B cell (primary cell): ENCODE results near the gene ARPIN. TPM values are rescaled to one million over a fixed set of nuclear protein-coding genes. Genes with fewer than 3 reads are reported as not detected.

ENCODE experiments used
- ATAC-seq: fragments of 200-7000 bp; cut with Tn5 transposase; one replicate; pipeline ENCODE4 v1.10.0; 2021; ENCODE audit warnings: low read depth, mild to moderate bottlenecking, moderate number of reproducible peaks, moderate library complexity
- CTCF ChIA-PET: fragments of 350-600 bp; sonication (Branson Sonifier 250); formaldehyde crosslinking; loops from one replicate; lab custom pipeline; 2021; ENCODE audit warnings: antibody characterized with exemption, inconsistent platforms; lab: Charles Lee
- POLR2A ChIA-PET: fragments of 350-600 bp; sonication (Branson Sonifier 250); formaldehyde crosslinking; loops from one replicate; lab custom pipeline; 2021; ENCODE audit warnings: antibody characterized with exemption; lab: Charles Lee
- DNase-seq: peaks from one replicate; pipeline ENCODE4 v3.0.0; 2013
- H2AFZ ChIP-seq: 2 replicates; pipeline ENCODE4 v1.6.1; 2012; ENCODE audit warnings: mild to moderate bottlenecking, low read depth, low read length; ENCODE audit not compliant: insufficient read depth, poor library complexity, severe bottlenecking
- H3K27ac ChIP-seq, 2 donors: 1 replicate in 1 of 2; 2 replicates in 1 of 2; pipeline ENCODE4 v1.5.1; 2012 to 2013; ENCODE audit warnings: low read length in 2 of 2, mild to moderate bottlenecking in 2 of 2, moderate library complexity in 1 of 2
- H3K27me3 ChIP-seq, 4 experiments: fragments of 200-600 bp in 1 of 4; sonication (generic) in 1 of 4; replicated peaks in 1 of 4; 1 replicate in 2 of 4; 2 replicates in 2 of 4; pipeline versions ENCODE4 v1.6.1 to v1.7.0; 2013 to 2016; ENCODE audit warnings: low read length in 3 of 4, mild to moderate bottlenecking in 2 of 4, mixed read lengths in 1 of 4, moderate library complexity in 1 of 4; ENCODE audit not compliant: insufficient read depth in 4 of 4, control insufficient read depth in 3 of 4; ENCODE audit errors: control extremely low read depth in 1 of 4
- H3K36me3 ChIP-seq, 2 experiments: replicated peaks in 1 of 2; 1 replicate in 1 of 2; 2 replicates in 1 of 2; pipeline versions ENCODE4 v1.6.1 to v1.7.1; 2013; ENCODE audit warnings: low read length in 1 of 2; ENCODE audit not compliant: insufficient read depth in 2 of 2, control insufficient read depth in 1 of 2; ENCODE audit errors: control extremely low read depth in 1 of 2, extremely low read depth in 1 of 2
- H3K4me1 ChIP-seq, 2 donors: fragments of 200-600 bp in 1 of 2; sonication (generic) in 1 of 2; 1 replicate in 1 of 2; 2 replicates in 1 of 2; pipeline versions ENCODE4 v1.5.1 to v1.6.1; 2013 to 2017; ENCODE audit warnings: low read length in 2 of 2; ENCODE audit not compliant: control insufficient read depth in 2 of 2, insufficient read depth in 2 of 2
- H3K4me2 ChIP-seq: replicated peaks from 2 replicates; pipeline ENCODE3; 2012; ENCODE audit warnings: mild to moderate bottlenecking, low read depth, low read length; ENCODE audit not compliant: poor library complexity, severe bottlenecking
- H3K4me3 ChIP-seq, 5 experiments: fragments of 200-600 bp in 1 of 5; sonication (generic) in 1 of 5; 1 replicate in 3 of 5; 2 replicates in 2 of 5; pipeline versions ENCODE4 v1.5.1 to v1.7.0; 2011 to 2016; ENCODE audit warnings: low read length in 4 of 5, mild to moderate bottlenecking in 4 of 5, low read depth in 2 of 5, control low read depth in 1 of 5, moderate library complexity in 1 of 5; ENCODE audit not compliant: insufficient read depth in 1 of 5; ENCODE audit errors: control extremely low read depth in 1 of 5, extremely low read depth in 1 of 5
- H3K79me2 ChIP-seq: fragments of 200-600 bp; sonication (generic); one replicate; pipeline ENCODE4 v1.6.0; 2016; ENCODE audit warnings: low read length; ENCODE audit not compliant: control insufficient read depth, insufficient read depth
- H3K9ac ChIP-seq: fragments of 200-600 bp; sonication (generic); 2 replicates; pipeline ENCODE4 v1.6.1; 2017; ENCODE audit warnings: mild to moderate bottlenecking, low read length, moderate library complexity
- H3K9me3 ChIP-seq, 3 donors: one replicate each; pipeline versions ENCODE4 v1.6.1 to v1.7.1; 2013; ENCODE audit warnings: low read length in 2 of 3; ENCODE audit not compliant: control insufficient read depth in 2 of 3, insufficient read depth in 1 of 3; ENCODE audit errors: control extremely low read depth in 1 of 3
- H4K20me1 ChIP-seq: 2 replicates; pipeline ENCODE4 v1.6.0; 2012; ENCODE audit warnings: mild to moderate bottlenecking, low read length; ENCODE audit not compliant: insufficient read depth, control insufficient read depth, poor library complexity, severe bottlenecking
- H3K27ac Mint-ChIP-seq: one replicate; pipeline ENCODE4 v1.8.0; 2021; ENCODE audit warnings: mixed read lengths
- H3K27me3 Mint-ChIP-seq: one replicate; pipeline ENCODE4 v1.8.0; 2021; ENCODE audit warnings: mixed read lengths
- H3K4me1 Mint-ChIP-seq: one replicate; pipeline ENCODE4 v1.8.0; 2021; ENCODE audit warnings: mixed read lengths
- H3K4me3 Mint-ChIP-seq: one replicate; pipeline ENCODE4 v1.8.0; 2021; ENCODE audit warnings: mixed read lengths
- H3K9me3 Mint-ChIP-seq: one replicate; pipeline ENCODE4 v1.8.0; 2022; ENCODE audit warnings: mixed read lengths; ENCODE audit not compliant: insufficient read depth
- EZH2 ChIP-seq: IDR thresholded peaks from 2 replicates; pipeline ENCODE4 v1.6.1; 2012; ENCODE audit warnings: borderline replicate concordance, low read depth, mild to moderate bottlenecking, moderate library complexity, low read length; ENCODE audit not compliant: insufficient read depth, poor library complexity, severe bottlenecking
- WGBS: methylation state at CpG from one replicate; pipeline ENCODE4 v1.1.5; 2013; ENCODE audit warnings: missing lambda C conversion rate; ENCODE audit not compliant: insufficient coverage; 5-methylcytosine and 5-hydroxymethylcytosine counted together
- intact Hi-C: fragments of 100-400 bp; cut with micrococcal nuclease; formaldehyde crosslinking; loops from one replicate; pipeline ENCODE4 v1.10.0; 2022
- polyA plus RNA-seq: library from polyadenylated mRNA; depleted of rRNA; stranded (reverse); fragments of >200 nt; gene quantifications from 2 replicates; pipeline ENCODE4 v1.2.3, GENCODE V29; 2012
- total RNA-seq, 2 donors: library from RNA; stranded (reverse); fragments of 120-200 nt in 1 of 2; gene quantifications; 1 replicate in 1 of 2; 2 replicates in 1 of 2; pipeline versions ENCODE4 v1.2.3 to v1.2.4, GENCODE V29; 2013 to 2022
- TF ChIP-seq, protein P1 (sequence below): fragments of 200-600 bp; IDR thresholded peaks from one replicate; pipeline ENCODE4 v1.8.0; 2022; ENCODE audit warnings: antibody characterized with exemption, mild to moderate bottlenecking

Gene ARPIN
- total and polyA plus RNA-seq, 2 donors (not counting 1 experiment from before 2014, with no cell fraction given), result 0.10 TPM

DNA sequence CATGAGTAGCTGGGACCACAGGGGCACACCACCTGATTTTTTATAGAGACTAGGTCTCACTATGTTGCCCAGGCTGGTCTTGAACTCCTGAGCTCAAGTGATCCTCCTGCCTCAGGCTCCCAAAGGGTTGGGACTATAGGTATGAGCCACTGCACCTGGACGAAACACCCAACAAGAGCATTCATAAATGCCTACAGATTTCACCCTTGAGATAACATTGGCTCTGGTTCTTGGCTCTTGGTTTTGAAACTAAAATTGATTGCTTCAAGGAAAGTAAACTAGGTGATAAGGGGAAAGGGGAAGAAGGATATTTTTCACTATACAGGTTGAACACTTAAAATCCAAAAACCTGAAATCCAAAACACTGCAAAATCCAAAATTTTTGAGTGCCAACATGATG is 29.2 kb downstream of the ARPIN start:
- no peak overlapping the region for H3K4me2 ChIP-seq
- no peak overlapping the region for H2AFZ ChIP-seq
- TF ChIP-seq, protein P1, sequence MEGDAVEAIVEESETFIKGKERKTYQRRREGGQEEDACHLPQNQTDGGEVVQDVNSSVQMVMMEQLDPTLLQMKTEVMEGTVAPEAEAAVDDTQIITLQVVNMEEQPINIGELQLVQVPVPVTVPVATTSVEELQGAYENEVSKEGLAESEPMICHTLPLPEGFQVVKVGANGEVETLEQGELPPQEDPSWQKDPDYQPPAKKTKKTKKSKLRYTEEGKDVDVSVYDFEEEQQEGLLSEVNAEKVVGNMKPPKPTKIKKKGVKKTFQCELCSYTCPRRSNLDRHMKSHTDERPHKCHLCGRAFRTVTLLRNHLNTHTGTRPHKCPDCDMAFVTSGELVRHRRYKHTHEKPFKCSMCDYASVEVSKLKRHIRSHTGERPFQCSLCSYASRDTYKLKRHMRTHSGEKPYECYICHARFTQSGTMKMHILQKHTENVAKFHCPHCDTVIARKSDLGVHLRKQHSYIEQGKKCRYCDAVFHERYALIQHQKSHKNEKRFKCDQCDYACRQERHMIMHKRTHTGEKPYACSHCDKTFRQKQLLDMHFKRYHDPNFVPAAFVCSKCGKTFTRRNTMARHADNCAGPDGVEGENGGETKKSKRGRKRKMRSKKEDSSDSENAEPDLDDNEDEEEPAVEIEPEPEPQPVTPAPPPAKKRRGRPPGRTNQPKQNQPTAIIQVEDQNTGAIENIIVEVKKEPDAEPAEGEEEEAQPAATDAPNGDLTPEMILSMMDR, result no peak
- no peak for TF ChIP-seq EZH2
- Mint-ChIP-seq H3K9me3 (no peaks in the 10 kb centered on the region), H3K4me3 (no peak overlapping the region), H3K4me1 (no peaks in the 10 kb centered on the region), H3K27me3 (no peaks in the 10 kb centered on the region), H3K27ac (no peak overlapping the region)
- no peaks in the 10 kb centered on the region for H3K4me1 ChIP-seq
- H3K79me2 ChIP-seq, result no peaks in the 10 kb centered on the region
- no peak overlapping the region for H3K4me3 ChIP-seq
- no peak overlapping the region for H3K27ac ChIP-seq
- DNase-seq (no peak), ATAC-seq (no peak)
- CTCF ChIA-PET, result interaction anchor here (0.5 to 1.1 kb wide), 2 partner anchors 9 to 104 kb away, joined by 3 to 8 read pairs; no protein-coding TSS in a partner anchor
- intact Hi-C loops, result no loop called here
- H3K9ac ChIP-seq, result no peak overlapping the region
- POLR2A ChIA-PET, result no interaction called here
- H4K20me1 ChIP-seq, result no peaks in the 10 kb centered on the region
- H3K27me3 ChIP-seq, result no peaks in the 10 kb centered on the region
- no CpG with 5 or more reads among the region's 1 CpG for WGBS
- no peaks in the 10 kb centered on the region for H3K9me3 ChIP-seq
- H3K36me3 ChIP-seq, result peaks cover 5 to 30% of the 10 kb centered on the region in 2 experiments

DNA sequence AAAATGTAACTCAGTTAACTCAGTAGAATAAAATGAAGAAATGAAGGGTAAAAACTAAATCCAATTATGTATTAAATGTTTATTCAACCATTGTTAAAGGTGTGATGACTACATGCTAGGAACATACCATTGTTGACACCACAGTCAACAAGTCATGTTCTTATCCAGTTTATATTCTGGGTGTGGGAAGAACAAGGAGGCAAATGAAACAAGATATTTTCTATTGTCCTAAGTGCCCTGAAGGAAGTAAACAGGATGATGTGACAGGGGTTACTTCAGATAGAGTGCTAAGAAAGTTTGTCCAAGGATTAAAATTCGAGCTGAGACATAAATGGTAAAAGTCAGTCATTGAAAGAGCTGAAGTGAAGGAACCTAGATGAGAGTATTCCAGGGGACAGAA is 32.0 kb downstream of the ARPIN start:
- Mint-ChIP-seq H3K27me3 (no peaks in the 10 kb centered on the region), H3K4me1 (no peaks in the 10 kb centered on the region), H3K27ac (no peak overlapping the region), H3K4me3 (no peak overlapping the region), H3K9me3 (no peaks in the 10 kb centered on the region)
- ChIA-PET CTCF (no interaction called here), POLR2A (no interaction called here)
- no peaks in the 10 kb centered on the region for H4K20me1 ChIP-seq
- H3K4me3 ChIP-seq, result no peak overlapping the region
- no peaks in the 10 kb centered on the region for H3K27me3 ChIP-seq
- ATAC-seq (no peak), DNase-seq (no peak)
- H3K9me3 ChIP-seq, result no peaks in the 10 kb centered on the region
- H3K79me2 ChIP-seq, result no peaks in the 10 kb centered on the region
- H3K9ac ChIP-seq, result no peak overlapping the region
- no peak overlapping the region for H3K27ac ChIP-seq
- no peak overlapping the region for H2AFZ ChIP-seq
- no peak overlapping the region for H3K4me2 ChIP-seq
- TF ChIP-seq EZH2, result no peak
- TF ChIP-seq, protein P1, result no peak
- intact Hi-C loops, result no loop called here
- peaks cover 12 to 27% of the 10 kb centered on the region in 2 experiments for H3K36me3 ChIP-seq
- H3K4me1 ChIP-seq, result no peaks in the 10 kb centered on the region
- WGBS, result 87% methylated on average over 1 of the region's 1 CpG
